ENCODE measurements around the gene TCHH. TPM values are rescaled to one million over a fixed set of nuclear protein-coding genes. Genes with fewer than 3 reads are reported as not detected.

TCHH gene, protein sequence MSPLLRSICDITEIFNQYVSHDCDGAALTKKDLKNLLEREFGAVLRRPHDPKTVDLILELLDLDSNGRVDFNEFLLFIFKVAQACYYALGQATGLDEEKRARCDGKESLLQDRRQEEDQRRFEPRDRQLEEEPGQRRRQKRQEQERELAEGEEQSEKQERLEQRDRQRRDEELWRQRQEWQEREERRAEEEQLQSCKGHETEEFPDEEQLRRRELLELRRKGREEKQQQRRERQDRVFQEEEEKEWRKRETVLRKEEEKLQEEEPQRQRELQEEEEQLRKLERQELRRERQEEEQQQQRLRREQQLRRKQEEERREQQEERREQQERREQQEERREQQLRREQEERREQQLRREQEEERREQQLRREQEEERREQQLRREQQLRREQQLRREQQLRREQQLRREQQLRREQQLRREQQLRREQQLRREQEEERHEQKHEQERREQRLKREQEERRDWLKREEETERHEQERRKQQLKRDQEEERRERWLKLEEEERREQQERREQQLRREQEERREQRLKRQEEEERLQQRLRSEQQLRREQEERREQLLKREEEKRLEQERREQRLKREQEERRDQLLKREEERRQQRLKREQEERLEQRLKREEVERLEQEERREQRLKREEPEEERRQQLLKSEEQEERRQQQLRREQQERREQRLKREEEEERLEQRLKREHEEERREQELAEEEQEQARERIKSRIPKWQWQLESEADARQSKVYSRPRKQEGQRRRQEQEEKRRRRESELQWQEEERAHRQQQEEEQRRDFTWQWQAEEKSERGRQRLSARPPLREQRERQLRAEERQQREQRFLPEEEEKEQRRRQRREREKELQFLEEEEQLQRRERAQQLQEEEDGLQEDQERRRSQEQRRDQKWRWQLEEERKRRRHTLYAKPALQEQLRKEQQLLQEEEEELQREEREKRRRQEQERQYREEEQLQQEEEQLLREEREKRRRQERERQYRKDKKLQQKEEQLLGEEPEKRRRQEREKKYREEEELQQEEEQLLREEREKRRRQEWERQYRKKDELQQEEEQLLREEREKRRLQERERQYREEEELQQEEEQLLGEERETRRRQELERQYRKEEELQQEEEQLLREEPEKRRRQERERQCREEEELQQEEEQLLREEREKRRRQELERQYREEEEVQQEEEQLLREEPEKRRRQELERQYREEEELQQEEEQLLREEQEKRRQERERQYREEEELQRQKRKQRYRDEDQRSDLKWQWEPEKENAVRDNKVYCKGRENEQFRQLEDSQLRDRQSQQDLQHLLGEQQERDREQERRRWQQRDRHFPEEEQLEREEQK (N-terminal part only)
- not detected in 2 replicates for total RNA-seq

DNA sequence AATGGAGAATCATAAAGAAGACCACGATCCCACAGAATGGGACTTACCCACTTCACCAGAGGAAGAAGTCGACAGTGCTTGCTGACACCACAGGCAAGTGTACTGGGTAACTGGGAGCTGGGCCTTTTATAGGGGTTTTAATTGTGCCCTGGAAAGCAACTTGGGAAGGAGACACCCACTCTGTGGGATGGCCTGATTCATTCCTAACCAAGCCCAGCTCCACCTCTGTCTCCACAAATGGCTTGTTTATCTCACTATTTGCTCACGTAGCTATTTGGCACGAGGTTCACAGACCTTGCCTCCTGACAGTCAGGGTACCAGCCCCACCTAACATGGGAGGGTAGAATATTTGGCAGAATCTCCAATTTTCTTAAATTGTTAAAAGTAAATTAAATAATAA, at the start of gene TCHH:
TSS of gene TCHH (minus strand) at position 101 of the 400 bp plus-strand sequence. CDS start 1,364 bp downstream, outside the sequence.

DNA sequence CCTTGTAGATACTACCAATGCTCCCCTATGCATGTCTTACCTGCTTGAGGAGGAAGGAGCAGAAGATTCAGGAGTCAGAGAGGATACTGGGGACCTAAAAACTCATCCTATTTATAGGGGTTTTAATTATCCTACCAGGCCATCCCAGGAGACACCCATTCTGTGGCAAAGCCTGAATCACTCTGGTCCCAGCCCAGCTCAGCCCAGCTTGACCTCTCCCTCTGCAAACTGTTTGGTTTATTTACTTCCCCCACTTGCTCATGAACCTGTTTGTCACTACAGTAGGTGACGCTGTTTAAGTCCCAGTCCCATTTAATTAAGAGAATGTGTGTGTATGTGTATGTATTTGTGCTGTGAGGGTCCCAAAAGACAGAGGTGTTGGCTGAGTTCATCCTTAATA, 43.9 kb upstream of the TCHH start, which contains the start of gene RPTN:
TSS of gene RPTN (minus strand) at position 85 of the 400 bp plus-strand sequence. CDS start 1,339 bp downstream, outside the sequence.

DNA sequence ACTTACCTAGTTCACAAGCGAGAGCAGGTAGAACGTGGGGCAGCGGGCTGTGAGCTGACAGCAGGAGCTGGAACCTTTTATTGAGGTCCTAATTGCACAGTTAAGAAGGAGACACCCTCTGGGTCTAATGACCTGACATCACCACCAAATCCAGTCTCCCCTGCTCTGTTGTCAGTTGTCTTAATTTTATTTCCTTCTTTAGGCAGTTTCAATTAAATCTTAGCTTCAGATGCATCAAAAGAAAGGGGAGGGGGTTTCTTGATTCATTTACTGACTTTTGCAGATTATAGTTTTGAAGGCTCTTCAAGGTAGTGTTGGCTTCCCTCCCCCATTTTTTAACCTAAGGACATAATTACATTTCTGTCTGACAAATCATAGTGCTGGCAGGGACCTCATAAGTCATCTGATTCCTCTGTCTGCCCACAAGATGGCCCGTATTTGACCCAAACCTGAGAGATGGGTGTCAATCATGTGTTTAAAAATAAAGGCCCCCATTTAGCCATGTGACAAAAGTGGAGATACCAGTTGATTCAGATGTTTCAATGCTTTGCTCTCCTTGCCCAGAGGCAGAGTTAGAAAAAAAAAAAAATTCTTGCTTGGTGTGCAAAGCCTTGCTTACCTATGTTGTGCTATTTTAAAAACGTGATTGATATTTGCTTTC, 26.1 kb downstream of the TCHH start, which contains the start of gene TCHHL1:
TSS of gene TCHHL1 (minus strand) at position 51 of the 661 bp plus-strand sequence. CDS start 921 bp downstream, outside the sequence.

Other genes starting within 250 kb of the TCHH start
- 10.4 and 18.6 TPM in 2 replicates for gene THEM4, start 205.9 kb downstream of the TCHH start, total RNA-seq
- gene S100A10, start 121.6 kb downstream of the TCHH start, total RNA-seq: 247 and 259 TPM in 2 replicates
- gene S100A11, start 78.4 kb downstream of the TCHH start, total RNA-seq: 391 and 483 TPM in 2 replicates
- gene TCHHL1, start 26.4 kb downstream of the TCHH start, total RNA-seq: not detected in 2 replicates
- not detected in 2 replicates for gene RPTN, start 43.8 kb upstream of the TCHH start, total RNA-seq
- not detected in 2 replicates for gene HRNR, start 108.7 kb upstream of the TCHH start, total RNA-seq
- not detected in 2 replicates for gene FLG, start 209.8 kb upstream of the TCHH start, total RNA-seq
- not detected in 2 replicates for gene FLG2, start 244.6 kb upstream of the TCHH start, total RNA-seq

Measured in cardiac atrium fibroblast (primary cell).